NCI-H2227 (cell line): Measurements from ENCODE around the gene PLCG1.

Source experiments
- DNase-seq: peaks from one replicate; lab custom pipeline; 2025; ENCODE audit not compliant: unreplicated experiment; lab: John Stamatoyannopoulos, UW

The PLCG1 gene

GRCh38 chr20:41166201-41167117, 29.1 kb downstream of the PLCG1 start:
- no peak for DNase-seq

- no peak for DNase-seq
Observed at GRCh38 chr20:41167118-41167470, 29.8 kb downstream of the PLCG1 start.

GRCh38 chr20:41167481-41168253, 30.3 kb downstream of the PLCG1 start:
- DNase-seq, result no peak

GRCh38 chr20:41168281-41169161, 31.2 kb downstream of the PLCG1 start:
- no peak for DNase-seq

GRCh38 chr20:41169162-41169690, 31.9 kb downstream of the PLCG1 start:
- no peak for DNase-seq

GRCh38 chr20:41169791-41170351, 32.5 kb downstream of the PLCG1 start:
- DNase-seq, result no peak

GRCh38 chr20:41170386-41171105, 33.2 kb downstream of the PLCG1 start:
- DNase-seq, result no peak

GRCh38 chr20:41171736-41172295, 34.5 kb downstream of the PLCG1 start:
- DNase-seq, result no peak

- no peak for DNase-seq
Observed at GRCh38 chr20:41172296-41173140, 35.2 kb downstream of the PLCG1 start.

- peak; percentile 89 for DNase-seq
Observed at GRCh38 chr20:41173161-41173721, 35.9 kb downstream of the PLCG1 start.

- DNase-seq, result no peak
Observed at GRCh38 chr20:41173791-41174341, 36.5 kb downstream of the PLCG1 start.

- no peak for DNase-seq
Observed at GRCh38 chr20:41174373-41174772, 37.0 kb downstream of the PLCG1 start.

GRCh38 chr20:41174782-41175181, 37.4 kb downstream of the PLCG1 start:
- DNase-seq, result no peak

- DNase-seq, result no peak
Observed at GRCh38 chr20:41175201-41175651, 37.9 kb downstream of the PLCG1 start.

GRCh38 chr20:41175727-41176330, 38.5 kb downstream of the PLCG1 start:
- DNase-seq, result no peak

GRCh38 chr20:41176711-41177552, 39.6 kb downstream of the PLCG1 start:
- DNase-seq, result no peak

- DNase-seq, result no peak
Observed at GRCh38 chr20:41177636-41178035, 40.3 kb downstream of the PLCG1 start.
